ENCODE measurements around the gene RDX.

DNA sequence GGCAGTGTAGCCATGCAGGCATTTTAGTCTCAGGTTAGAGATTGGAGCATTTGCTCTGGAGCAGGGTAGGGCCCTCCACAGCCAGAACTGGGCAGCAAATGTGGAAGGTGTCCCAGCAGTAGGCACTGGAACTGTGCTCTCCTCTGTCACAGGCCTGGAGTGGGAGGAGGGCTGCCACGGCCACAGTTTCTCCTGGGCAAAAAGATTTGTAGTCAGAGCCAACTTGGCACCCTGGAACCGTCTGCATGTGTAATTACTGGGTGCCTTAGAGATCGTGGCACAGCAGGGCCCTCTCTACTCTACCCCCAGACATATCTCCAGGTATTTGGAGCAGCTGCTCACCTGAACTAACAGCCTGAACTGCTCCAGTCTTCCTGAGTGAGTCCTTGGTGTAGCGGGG lies 109.5 kb downstream of the RDX start:
- TF ChIP-seq, protein P1, sequence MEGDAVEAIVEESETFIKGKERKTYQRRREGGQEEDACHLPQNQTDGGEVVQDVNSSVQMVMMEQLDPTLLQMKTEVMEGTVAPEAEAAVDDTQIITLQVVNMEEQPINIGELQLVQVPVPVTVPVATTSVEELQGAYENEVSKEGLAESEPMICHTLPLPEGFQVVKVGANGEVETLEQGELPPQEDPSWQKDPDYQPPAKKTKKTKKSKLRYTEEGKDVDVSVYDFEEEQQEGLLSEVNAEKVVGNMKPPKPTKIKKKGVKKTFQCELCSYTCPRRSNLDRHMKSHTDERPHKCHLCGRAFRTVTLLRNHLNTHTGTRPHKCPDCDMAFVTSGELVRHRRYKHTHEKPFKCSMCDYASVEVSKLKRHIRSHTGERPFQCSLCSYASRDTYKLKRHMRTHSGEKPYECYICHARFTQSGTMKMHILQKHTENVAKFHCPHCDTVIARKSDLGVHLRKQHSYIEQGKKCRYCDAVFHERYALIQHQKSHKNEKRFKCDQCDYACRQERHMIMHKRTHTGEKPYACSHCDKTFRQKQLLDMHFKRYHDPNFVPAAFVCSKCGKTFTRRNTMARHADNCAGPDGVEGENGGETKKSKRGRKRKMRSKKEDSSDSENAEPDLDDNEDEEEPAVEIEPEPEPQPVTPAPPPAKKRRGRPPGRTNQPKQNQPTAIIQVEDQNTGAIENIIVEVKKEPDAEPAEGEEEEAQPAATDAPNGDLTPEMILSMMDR (IDR thresholded peaks at IDR 0.05), result no peak
- no peak for TF ChIP-seq ZFX (IDR thresholded peaks at IDR 0.05; ENCODE audit: borderline replicate concordance)
